SK-N-SH (cell line): ENCODE data around the gene MC1R. TPM values are rescaled to one million over a fixed set of nuclear protein-coding genes. Genes with fewer than 3 reads are reported as not detected.

ENCODE experiments used
- CTCF ChIA-PET: fragments of 300-600, 350-600 bp; formaldehyde crosslinking; extraction: SDS; loops from one replicate; lab custom pipeline; 2021; lab: Yijun Ruan, JAX
- POLR2A ChIA-PET: fragments of 350-600 bp; sonication (Branson Sonifier 250); formaldehyde crosslinking; extraction: SDS; loops from one replicate; lab custom pipeline; 2020; ENCODE audit warnings: antibody characterized with exemption, inconsistent platforms; lab: Yijun Ruan, JAX
- DNase-seq: peaks from one replicate; pipeline ENCODE4 v3.0.0; 2012
- H2AFZ ChIP-seq: fragments of 200-600 bp; sonication (generic); 2 replicates; pipeline ENCODE4 v1.8.1; 2016; ENCODE audit warnings: antibody characterized with exemption, mild to moderate bottlenecking, low read depth
- H3F3A ChIP-seq: fragments of 200-600 bp; sonication (generic); replicated peaks from 2 replicates; pipeline ENCODE3; 2016; ENCODE audit warnings: antibody characterized with exemption, mild to moderate bottlenecking; ENCODE audit not compliant: insufficient read depth
- H3K27ac ChIP-seq, 2 experiments: fragments of 200-500 bp in 1 of 2; fragments of 200-600 bp in 1 of 2; sonication (Bioruptor generic) in 1 of 2; sonication (generic), shearing (Covaris generic) in 1 of 2; 2 replicates each; pipeline versions ENCODE4 v1.5.1 to v1.6.1; 2014 to 2016; ENCODE audit warnings: low read depth in 2 of 2, inconsistent platforms in 1 of 2, low read length in 1 of 2, mild to moderate bottlenecking in 1 of 2, mixed read lengths in 1 of 2
- H3K27me3 ChIP-seq: fragments of 200-600 bp; sonication (generic), shearing (Covaris generic); 2 replicates; pipeline ENCODE4 v1.6.1; 2016; ENCODE audit warnings: mixed run types; ENCODE audit not compliant: insufficient read depth
- H3K36me3 ChIP-seq, 2 experiments: fragments of 200-500 bp in 1 of 2; fragments of 200-600 bp in 1 of 2; sonication (Bioruptor generic) in 1 of 2; sonication (generic) in 1 of 2; replicated peaks in 1 of 2; 2 replicates each; pipeline versions ENCODE3 to v1.5.1; 2014 to 2016; ENCODE audit warnings: low read length in 1 of 2, mild to moderate bottlenecking in 1 of 2; ENCODE audit not compliant: insufficient read depth in 2 of 2, control insufficient read depth in 1 of 2
- H3K4me1 ChIP-seq, 2 experiments: fragments of 200-500 bp in 1 of 2; fragments of 200-600 bp in 1 of 2; sonication (Bioruptor generic) in 1 of 2; sonication (generic), shearing (Covaris generic) in 1 of 2; 2 replicates each; pipeline versions ENCODE4 v1.5.1 to v1.6.1; 2014 to 2016; ENCODE audit warnings: low read depth in 1 of 2, low read length in 1 of 2, mixed run types in 1 of 2; ENCODE audit not compliant: insufficient read depth in 2 of 2, control insufficient read depth in 1 of 2
- H3K4me2 ChIP-seq: fragments of 200-600 bp; sonication (generic), shearing (Covaris generic); 2 replicates; pipeline ENCODE4 v1.6.1; 2017; ENCODE audit warnings: mixed run types
- H3K4me3 ChIP-seq, 2 experiments: fragments of 200-500 bp in 1 of 2; fragments of 200-600 bp in 1 of 2; sonication (Bioruptor generic) in 1 of 2; sonication (generic), shearing (Covaris generic) in 1 of 2; 2 replicates each; pipeline versions ENCODE4 v1.5.1 to v1.8.1; 2014 to 2016; ENCODE audit warnings: low read depth in 2 of 2, inconsistent platforms in 1 of 2, low read length in 1 of 2, mild to moderate bottlenecking in 1 of 2, mixed read lengths in 1 of 2, moderate library complexity in 1 of 2
- H3K79me2 ChIP-seq: fragments of 200-600 bp; sonication (generic); 2 replicates; pipeline ENCODE4 v1.8.1; 2017; ENCODE audit warnings: mild to moderate bottlenecking; ENCODE audit not compliant: insufficient read depth
- H3K9ac ChIP-seq: fragments of 200-600 bp; sonication (generic); 2 replicates; pipeline ENCODE4 v1.6.1; 2017; ENCODE audit warnings: mixed run types
- H3K9me2 ChIP-seq: fragments of 200-600 bp; sonication (generic); 2 replicates; pipeline ENCODE4 v1.6.1; 2017; ENCODE audit warnings: mixed run types
- H3K9me3 ChIP-seq: fragments of 200-600 bp; sonication (generic); 2 replicates; pipeline ENCODE4 v1.6.1; 2017; ENCODE audit warnings: mixed run types, mild to moderate bottlenecking, moderate library complexity
- H4K20me1 ChIP-seq: fragments of 200-600 bp; sonication (generic); 2 replicates; pipeline ENCODE4 v1.6.1; 2017; ENCODE audit warnings: mild to moderate bottlenecking, mixed run types; ENCODE audit not compliant: insufficient read depth
- CHD2 ChIP-seq: fragments of 150-350 bp; IDR thresholded peaks from 2 replicates; pipeline ENCODE4 v1.6.1; 2018; ENCODE audit warnings: low read length; ENCODE audit not compliant: partially characterized antibody
- FOSL2 ChIP-seq: IDR thresholded peaks from 2 replicates; pipeline ENCODE4 v1.4.0; 2012; ENCODE audit warnings: low read depth, mild to moderate bottlenecking, moderate library complexity, borderline replicate concordance
- POLR2AphosphoS5 ChIP-seq: IDR thresholded peaks from 2 replicates; pipeline ENCODE4 v1.6.1; 2012; ENCODE audit warnings: low read depth, low read length
- RCOR1 ChIP-seq: fragments of 150-350 bp; IDR thresholded peaks from 2 replicates; pipeline ENCODE4 v1.6.1; 2017; ENCODE audit warnings: antibody characterized with exemption, low read length
- TEAD4 ChIP-seq: IDR thresholded peaks from 2 replicates; pipeline ENCODE4 v1.4.0; 2012; ENCODE audit warnings: mild to moderate bottlenecking, borderline replicate concordance; ENCODE audit not compliant: insufficient read depth
- WGBS: methylation state at CpG from one replicate; pipeline ENCODE4 v1.1.6; 2017; ENCODE audit warnings: low lambda C conversion rate; 5-methylcytosine and 5-hydroxymethylcytosine counted together
- polyA plus RNA-seq, 3 experiments: library from polyadenylated mRNA; depleted of rRNA; stranded (reverse); fragments of >200 nt; gene quantifications; 2 replicates each; pipeline ENCODE4 v1.2.3, GENCODE V29; 2012
- TF ChIP-seq, protein P1 (sequence below): IDR thresholded peaks from 2 replicates; pipeline ENCODE4 v1.6.1; 2012; ENCODE audit warnings: mild to moderate bottlenecking, low read depth, low read length, moderate library complexity
- TF ChIP-seq, protein P2 (sequence below): fragments of 150-350 bp; IDR thresholded peaks from 2 replicates; pipeline ENCODE4 v1.6.1; 2017; ENCODE audit warnings: antibody characterized with exemption, low read length, low read depth, borderline replicate concordance
- TF ChIP-seq, protein P3 (sequence below): IDR thresholded peaks from 2 replicates; pipeline ENCODE4 v1.4.0; 2012; ENCODE audit warnings: low read depth, borderline replicate concordance
- TF ChIP-seq, protein P4 (sequence below): IDR thresholded peaks from 2 replicates; pipeline ENCODE4 v1.4.0; 2012; ENCODE audit warnings: low read depth, borderline replicate concordance
- TF ChIP-seq, protein P5 (sequence below): fragments of 150-350 bp; IDR thresholded peaks from 2 replicates; pipeline ENCODE4 v1.6.1; 2016; ENCODE audit warnings: mild to moderate bottlenecking, low read depth, low read length

The MC1R gene
- polyA plus RNA-seq, 1 of the 3 experiments (the other 2 are of a cell fraction), result 11.1 TPM

DNA sequence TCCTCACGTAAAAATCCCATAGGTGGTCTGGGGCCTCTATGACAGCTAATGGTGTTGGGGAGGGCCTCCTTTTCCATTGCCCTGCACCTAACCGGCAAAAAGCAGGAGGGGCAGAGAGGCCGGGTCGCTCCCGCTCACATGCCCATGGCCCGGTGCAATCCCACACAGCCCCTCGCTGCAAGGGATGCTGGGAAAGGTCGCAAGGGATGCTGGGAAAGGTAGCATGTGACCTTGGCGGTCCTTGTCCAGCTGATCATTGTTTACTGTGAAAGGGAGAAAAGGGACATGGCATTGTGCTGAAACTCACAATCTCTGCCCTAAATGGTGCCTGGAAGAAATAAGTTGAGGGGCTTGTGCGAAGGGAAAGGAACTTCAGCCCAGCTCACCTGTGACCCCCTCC lies 39.9 kb downstream of the MC1R start (continued):
- TF ChIP-seq, protein P1, sequence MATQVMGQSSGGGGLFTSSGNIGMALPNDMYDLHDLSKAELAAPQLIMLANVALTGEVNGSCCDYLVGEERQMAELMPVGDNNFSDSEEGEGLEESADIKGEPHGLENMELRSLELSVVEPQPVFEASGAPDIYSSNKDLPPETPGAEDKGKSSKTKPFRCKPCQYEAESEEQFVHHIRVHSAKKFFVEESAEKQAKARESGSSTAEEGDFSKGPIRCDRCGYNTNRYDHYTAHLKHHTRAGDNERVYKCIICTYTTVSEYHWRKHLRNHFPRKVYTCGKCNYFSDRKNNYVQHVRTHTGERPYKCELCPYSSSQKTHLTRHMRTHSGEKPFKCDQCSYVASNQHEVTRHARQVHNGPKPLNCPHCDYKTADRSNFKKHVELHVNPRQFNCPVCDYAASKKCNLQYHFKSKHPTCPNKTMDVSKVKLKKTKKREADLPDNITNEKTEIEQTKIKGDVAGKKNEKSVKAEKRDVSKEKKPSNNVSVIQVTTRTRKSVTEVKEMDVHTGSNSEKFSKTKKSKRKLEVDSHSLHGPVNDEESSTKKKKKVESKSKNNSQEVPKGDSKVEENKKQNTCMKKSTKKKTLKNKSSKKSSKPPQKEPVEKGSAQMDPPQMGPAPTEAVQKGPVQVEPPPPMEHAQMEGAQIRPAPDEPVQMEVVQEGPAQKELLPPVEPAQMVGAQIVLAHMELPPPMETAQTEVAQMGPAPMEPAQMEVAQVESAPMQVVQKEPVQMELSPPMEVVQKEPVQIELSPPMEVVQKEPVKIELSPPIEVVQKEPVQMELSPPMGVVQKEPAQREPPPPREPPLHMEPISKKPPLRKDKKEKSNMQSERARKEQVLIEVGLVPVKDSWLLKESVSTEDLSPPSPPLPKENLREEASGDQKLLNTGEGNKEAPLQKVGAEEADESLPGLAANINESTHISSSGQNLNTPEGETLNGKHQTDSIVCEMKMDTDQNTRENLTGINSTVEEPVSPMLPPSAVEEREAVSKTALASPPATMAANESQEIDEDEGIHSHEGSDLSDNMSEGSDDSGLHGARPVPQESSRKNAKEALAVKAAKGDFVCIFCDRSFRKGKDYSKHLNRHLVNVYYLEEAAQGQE, result no peak
- TF ChIP-seq TEAD4 (no peak), POLR2AphosphoS5 (no peak)
- TF ChIP-seq, protein P2, sequence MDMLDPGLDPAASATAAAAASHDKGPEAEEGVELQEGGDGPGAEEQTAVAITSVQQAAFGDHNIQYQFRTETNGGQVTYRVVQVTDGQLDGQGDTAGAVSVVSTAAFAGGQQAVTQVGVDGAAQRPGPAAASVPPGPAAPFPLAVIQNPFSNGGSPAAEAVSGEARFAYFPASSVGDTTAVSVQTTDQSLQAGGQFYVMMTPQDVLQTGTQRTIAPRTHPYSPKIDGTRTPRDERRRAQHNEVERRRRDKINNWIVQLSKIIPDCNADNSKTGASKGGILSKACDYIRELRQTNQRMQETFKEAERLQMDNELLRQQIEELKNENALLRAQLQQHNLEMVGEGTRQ, result no peak
- TF ChIP-seq, all 33 proteins: peak for 0

DNA sequence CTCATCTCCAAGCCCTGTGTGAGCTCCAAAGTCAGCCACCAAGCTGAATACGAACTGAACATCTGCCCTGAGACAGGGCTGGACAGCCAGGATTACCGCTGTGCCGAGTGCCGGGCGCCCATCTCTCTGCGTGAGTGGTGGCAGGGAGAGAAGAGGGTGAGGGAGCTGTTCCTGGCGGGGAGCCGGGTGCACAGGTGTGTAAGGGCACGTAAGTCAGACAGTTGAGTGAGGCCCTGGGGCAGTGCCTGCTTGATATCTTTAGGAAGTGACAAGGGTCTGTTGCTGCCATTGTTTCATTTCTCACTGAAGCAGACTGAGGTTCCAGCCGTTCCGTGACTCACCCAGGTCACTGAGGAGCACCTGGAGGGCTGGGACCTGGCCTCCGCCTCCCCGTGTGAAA lies 42.3 kb downstream of the MC1R start:
- Histone ChIP-seq H3K9me3 (no peaks in the 10 kb centered on the region), H3K36me3 (peaks cover 0 to 28% of the 10 kb centered on the region in 2 experiments), H3K4me2 (no peak overlapping the region), H3F3A (peaks cover 4% of the 10 kb centered on the region), H3K9me2 (no peaks in the 10 kb centered on the region), H2AFZ (no peak overlapping the region), H3K4me1 (peaks cover 0 to 6% of the 10 kb centered on the region in 2 experiments; a peak in 1 of 4 replicates), H3K9ac (no peak overlapping the region), H3K27me3 (no peaks in the 10 kb centered on the region), H3K27ac (no peak overlapping the region), H3K4me3 (no peak overlapping the region), H3K79me2 (no peaks in the 10 kb centered on the region), H4K20me1 (no peaks in the 10 kb centered on the region)
- POLR2A ChIA-PET, result no interaction called here
- no peak for DNase-seq
- CTCF ChIA-PET, result interaction anchor here (1.4 kb wide), 1 partner anchor 18 kb away, joined by 3 read pairs; no protein-coding TSS in a partner anchor
- 98% methylated on average over 13 of the region's 13 CpGs for WGBS
- TF ChIP-seq, protein P3, sequence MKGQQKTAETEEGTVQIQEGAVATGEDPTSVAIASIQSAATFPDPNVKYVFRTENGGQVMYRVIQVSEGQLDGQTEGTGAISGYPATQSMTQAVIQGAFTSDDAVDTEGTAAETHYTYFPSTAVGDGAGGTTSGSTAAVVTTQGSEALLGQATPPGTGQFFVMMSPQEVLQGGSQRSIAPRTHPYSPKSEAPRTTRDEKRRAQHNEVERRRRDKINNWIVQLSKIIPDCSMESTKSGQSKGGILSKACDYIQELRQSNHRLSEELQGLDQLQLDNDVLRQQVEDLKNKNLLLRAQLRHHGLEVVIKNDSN, result no peak
- TF ChIP-seq, protein P4, sequence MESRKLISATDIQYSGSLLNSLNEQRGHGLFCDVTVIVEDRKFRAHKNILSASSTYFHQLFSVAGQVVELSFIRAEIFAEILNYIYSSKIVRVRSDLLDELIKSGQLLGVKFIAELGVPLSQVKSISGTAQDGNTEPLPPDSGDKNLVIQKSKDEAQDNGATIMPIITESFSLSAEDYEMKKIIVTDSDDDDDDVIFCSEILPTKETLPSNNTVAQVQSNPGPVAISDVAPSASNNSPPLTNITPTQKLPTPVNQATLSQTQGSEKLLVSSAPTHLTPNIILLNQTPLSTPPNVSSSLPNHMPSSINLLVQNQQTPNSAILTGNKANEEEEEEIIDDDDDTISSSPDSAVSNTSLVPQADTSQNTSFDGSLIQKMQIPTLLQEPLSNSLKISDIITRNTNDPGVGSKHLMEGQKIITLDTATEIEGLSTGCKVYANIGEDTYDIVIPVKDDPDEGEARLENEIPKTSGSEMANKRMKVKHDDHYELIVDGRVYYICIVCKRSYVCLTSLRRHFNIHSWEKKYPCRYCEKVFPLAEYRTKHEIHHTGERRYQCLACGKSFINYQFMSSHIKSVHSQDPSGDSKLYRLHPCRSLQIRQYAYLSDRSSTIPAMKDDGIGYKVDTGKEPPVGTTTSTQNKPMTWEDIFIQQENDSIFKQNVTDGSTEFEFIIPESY, result no peak
- TF ChIP-seq FOSL2 (no peak), RCOR1 (no peak), CHD2 (no peak)
- TF ChIP-seq, protein P5, sequence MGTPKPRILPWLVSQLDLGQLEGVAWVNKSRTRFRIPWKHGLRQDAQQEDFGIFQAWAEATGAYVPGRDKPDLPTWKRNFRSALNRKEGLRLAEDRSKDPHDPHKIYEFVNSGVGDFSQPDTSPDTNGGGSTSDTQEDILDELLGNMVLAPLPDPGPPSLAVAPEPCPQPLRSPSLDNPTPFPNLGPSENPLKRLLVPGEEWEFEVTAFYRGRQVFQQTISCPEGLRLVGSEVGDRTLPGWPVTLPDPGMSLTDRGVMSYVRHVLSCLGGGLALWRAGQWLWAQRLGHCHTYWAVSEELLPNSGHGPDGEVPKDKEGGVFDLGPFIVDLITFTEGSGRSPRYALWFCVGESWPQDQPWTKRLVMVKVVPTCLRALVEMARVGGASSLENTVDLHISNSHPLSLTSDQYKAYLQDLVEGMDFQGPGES, result no peak
